HFF-Myc (cell line): ENCODE measurements around the gene MXD3.
"Not testable (repeated sequence)": the region's sequence is repeated elsewhere in the genome, so short reads cannot be mapped to it uniquely, and the experiment has no call there.

ENCODE experiments used
- DNase-seq: peaks from one replicate; pipeline ENCODE4 v3.0.0-alpha.2; 2011; ENCODE audit warnings: low read depth; ENCODE audit errors: extremely low read depth
- H3K4me3 ChIP-seq: replicated peaks from 2 replicates; pipeline ENCODE4 v1.5.1; 2011; ENCODE audit warnings: low read depth, mild to moderate bottlenecking, control low read depth, low read length
- TF ChIP-seq, protein P1 (sequence below): IDR thresholded peaks from 2 replicates; pipeline ENCODE4 v1.5.1; 2012; ENCODE audit warnings: mild to moderate bottlenecking, low read depth, low read length, control low read depth; ENCODE audit errors: missing control alignments

MXD3 gene

DNA sequence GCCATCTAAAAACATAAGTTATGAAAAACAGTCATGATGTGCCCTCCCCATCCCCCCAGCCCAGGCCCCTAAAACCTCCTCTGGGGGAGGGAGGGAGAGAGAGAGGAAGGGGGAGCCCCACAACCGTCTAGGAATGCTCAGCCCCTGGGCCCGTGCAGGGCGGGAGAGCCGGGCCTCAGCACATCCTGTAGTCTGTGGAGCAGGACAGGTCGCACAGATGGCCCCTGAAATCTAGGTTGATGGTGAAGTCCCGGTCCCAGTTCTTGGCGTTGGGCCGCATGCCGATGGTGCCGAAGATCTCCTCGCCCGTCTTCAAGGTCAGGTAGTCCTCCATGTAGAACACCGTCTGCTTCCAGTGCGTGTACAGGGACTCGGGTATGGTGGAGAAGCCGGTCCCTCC, 46.3 kb downstream of the MXD3 start:
- TF ChIP-seq, protein P1, sequence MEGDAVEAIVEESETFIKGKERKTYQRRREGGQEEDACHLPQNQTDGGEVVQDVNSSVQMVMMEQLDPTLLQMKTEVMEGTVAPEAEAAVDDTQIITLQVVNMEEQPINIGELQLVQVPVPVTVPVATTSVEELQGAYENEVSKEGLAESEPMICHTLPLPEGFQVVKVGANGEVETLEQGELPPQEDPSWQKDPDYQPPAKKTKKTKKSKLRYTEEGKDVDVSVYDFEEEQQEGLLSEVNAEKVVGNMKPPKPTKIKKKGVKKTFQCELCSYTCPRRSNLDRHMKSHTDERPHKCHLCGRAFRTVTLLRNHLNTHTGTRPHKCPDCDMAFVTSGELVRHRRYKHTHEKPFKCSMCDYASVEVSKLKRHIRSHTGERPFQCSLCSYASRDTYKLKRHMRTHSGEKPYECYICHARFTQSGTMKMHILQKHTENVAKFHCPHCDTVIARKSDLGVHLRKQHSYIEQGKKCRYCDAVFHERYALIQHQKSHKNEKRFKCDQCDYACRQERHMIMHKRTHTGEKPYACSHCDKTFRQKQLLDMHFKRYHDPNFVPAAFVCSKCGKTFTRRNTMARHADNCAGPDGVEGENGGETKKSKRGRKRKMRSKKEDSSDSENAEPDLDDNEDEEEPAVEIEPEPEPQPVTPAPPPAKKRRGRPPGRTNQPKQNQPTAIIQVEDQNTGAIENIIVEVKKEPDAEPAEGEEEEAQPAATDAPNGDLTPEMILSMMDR, result no peak

DNA sequence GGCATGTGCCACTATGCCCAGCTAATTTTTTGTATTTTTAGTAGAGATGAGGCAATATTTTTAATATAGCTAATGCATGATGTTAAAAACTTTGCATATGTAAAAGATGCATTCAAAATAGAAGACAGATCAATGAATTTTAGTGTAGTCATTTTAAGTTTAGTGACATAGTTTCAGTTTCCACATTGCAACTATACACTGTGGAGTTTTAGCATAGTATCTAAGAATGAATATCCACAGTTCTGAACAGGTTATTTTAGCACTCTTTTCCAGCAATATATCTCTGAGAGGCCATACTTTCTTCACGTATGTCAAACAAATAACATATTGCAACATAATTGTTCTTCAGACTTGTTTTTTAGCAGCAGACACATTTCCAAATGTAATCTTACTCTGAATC, 47.5 kb downstream of the MXD3 start:
- TF ChIP-seq, protein P1, result no peak
- no peak for DNase-seq
- H3K4me3 ChIP-seq, result no peak overlapping the region

More for the DNA sequence above, 46.3 kb downstream of the MXD3 start:
- DNase-seq, result no peak
- no peak overlapping the region for H3K4me3 ChIP-seq

DNA sequence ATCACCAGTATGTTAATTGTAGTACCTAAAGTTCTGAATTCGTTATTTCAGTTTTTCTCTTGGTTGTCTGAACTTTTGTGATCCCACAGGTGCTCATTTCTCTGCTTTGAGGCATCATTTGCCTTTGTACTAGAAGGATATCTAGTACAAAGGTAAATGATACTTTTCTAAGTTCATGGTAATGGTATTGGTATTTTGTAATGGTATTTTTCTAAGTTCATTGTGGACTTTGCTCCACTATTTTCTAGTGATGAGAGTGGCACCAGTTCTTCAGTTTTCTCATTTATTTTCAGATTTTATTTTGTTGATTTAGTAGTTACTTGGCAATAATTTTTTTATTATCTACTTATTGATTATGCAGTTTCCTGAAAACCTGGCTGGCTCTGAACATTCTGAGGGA, 50.2 kb downstream of the MXD3 start:
- DNase-seq, result no peak
- TF ChIP-seq, protein P1, result no peak
- H3K4me3 ChIP-seq, result no peak overlapping the region

DNA sequence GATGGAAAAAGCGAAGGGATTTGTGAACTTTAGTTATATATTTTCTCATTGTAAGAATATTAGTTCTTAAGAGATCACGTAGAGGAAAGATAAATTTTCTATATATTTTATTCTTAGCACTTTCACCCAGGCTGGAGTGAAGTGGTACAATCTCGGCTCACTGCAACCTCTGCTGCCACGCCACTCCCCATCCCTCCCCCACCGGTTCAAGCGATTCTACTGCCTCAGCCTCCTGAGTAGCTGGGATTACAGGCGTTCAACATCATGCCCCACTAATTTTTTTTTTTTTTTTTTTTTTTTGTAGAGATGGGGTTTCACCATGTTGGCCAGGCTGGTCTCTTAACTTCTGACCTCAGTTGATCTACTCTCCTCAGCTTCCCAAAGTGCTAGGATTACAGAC, 50.7 kb downstream of the MXD3 start:
- no peak for DNase-seq
- H3K4me3 ChIP-seq, result no peak overlapping the region
- TF ChIP-seq, protein P1, result no peak

DNA sequence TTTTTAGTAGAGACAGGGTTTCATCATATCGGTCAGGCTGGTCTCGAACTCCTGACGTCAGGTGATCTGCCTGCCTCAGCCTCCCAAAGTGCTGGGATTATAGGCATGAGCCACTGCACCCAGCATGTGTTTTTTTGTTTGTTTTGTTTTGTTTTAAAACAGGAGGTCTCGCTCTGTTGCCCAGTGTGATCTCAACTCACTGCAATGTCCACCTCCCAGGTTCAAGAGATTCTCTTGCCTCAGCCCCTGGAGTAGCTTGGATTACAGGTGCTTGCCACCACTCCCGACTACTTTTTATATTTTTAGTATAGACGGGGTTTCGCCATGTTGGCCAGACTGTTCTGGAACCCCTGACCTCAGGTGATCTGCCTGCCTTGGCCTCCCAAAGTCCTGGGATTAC, 53.0 kb downstream of the MXD3 start:
- H3K4me3 ChIP-seq, DNase-seq: not testable (repeated sequence)
